Stimulated activated naive CD8-positive, alpha-beta T cell treated with anti-CD3 and anti-CD28 coated beads, Interleukin-15, Interleukin-2, amounts not matched to agents 100 ng/mL and 50 ng/mL, for 24 hours (primary cell): ENCODE results near the gene C13orf42.

Experiments used
- H3K27ac Mint-ChIP-seq: one replicate; pipeline ENCODE4 v1.8.0; 2021; ENCODE audit warnings: mild to moderate bottlenecking, mixed read lengths
- H3K27me3 Mint-ChIP-seq: one replicate; pipeline ENCODE4 v1.8.0; 2021; ENCODE audit warnings: mixed read lengths
- H3K36me3 Mint-ChIP-seq: one replicate; pipeline ENCODE4 v1.8.0; 2021; ENCODE audit warnings: low read depth, mixed read lengths
- H3K4me1 Mint-ChIP-seq: one replicate; pipeline ENCODE4 v1.8.0; 2021; ENCODE audit warnings: low read depth, mixed read lengths
- H3K4me3 Mint-ChIP-seq: one replicate; pipeline ENCODE4 v1.8.0; 2021; ENCODE audit warnings: mild to moderate bottlenecking, mixed read lengths
- H3K9me3 Mint-ChIP-seq: one replicate; pipeline ENCODE4 v1.8.0; 2021; ENCODE audit warnings: mixed read lengths

The C13orf42 gene

DNA sequence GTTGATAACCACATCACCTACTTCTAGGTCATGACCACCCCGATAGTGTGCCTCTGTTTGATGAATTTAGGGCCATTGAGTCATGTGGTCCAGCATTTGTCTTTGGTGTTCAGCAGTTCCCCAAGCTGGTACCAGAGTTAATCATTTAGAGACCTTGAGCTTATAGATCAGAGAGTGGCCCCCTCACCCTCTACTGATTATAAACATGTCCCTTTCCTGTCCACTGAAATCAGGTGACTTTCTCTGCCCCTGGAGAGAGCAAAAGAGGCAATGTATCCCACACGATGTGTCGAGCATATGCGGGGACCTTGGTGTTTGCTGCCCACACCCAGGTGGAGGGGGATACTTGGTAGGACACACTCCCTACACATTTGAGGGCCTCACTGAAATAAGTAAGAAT is 46.3 kb downstream of the C13orf42 start:
- Mint-ChIP-seq H3K36me3 (no peaks in the 10 kb centered on the region), H3K4me1 (peaks cover 8% of the 10 kb centered on the region), H3K27me3 (peaks cover 23% of the 10 kb centered on the region), H3K4me3 (no peak overlapping the region), H3K9me3 (no peaks in the 10 kb centered on the region), H3K27ac (no peak overlapping the region)

DNA sequence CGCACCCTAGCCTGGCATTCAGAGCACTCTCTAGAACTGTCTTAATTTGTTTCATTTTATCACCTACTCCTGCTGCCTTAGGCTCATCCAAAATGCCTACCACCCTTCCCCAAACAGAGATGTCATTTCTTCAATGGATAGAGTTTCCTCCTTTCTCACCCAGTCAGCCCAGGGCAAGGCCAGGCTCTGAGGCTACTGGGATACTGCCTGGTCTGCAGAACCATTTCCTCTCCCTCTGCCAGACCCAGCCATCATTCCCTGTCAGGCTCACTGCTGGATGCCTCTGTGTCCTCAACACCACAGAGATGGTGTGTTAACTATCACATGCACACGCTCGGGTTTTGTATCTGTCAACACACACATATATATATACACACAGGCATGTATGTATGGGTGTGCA is 47.2 kb downstream of the C13orf42 start:
- Mint-ChIP-seq H3K4me3 (no peak overlapping the region), H3K27ac (no peak overlapping the region), H3K4me1 (peaks cover 8% of the 10 kb centered on the region), H3K9me3 (no peaks in the 10 kb centered on the region), H3K36me3 (no peaks in the 10 kb centered on the region), H3K27me3 (peaks cover 23% of the 10 kb centered on the region)

DNA sequence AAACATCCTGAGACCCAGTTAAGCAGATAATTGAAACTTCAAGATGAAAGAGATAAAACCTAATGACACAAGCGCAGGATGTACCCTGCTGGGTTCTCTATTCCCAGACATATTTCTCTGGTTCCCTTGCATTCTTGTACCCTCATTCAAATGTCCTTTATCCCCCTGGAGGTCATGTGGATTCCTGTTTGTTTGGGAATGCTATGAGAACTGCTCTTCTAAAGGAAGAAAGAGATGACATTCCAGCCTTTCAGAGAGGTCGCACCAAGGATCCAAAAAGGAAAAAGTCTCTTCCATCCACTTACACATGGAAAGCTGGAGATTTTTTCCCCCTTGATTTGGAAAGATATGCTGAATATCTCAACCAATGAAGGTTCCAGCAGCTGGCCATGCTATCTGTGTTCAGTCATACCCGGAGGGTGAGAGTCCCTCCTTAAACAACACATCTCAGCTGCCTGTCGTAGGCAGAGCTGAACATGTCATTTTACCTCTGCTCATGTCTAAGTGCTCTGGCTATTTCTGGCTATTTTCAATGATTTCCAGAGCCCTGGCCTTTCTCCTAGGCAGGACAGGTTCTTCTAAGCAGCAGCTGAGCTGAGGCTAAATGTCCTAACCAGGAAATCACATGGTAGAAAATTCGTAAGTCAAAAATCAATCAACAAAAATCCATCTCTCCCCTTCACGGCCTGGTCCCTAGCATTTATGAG is 52.5 kb downstream of the C13orf42 start:
- H3K4me3 Mint-ChIP-seq = no peak overlapping the region
- no peaks in the 10 kb centered on the region for H3K4me1 Mint-ChIP-seq
- no peaks in the 10 kb centered on the region for H3K36me3 Mint-ChIP-seq
- H3K27me3 Mint-ChIP-seq = peaks cover 3% of the 10 kb centered on the region
- no peaks in the 10 kb centered on the region for H3K9me3 Mint-ChIP-seq
- H3K27ac Mint-ChIP-seq = no peak overlapping the region

DNA sequence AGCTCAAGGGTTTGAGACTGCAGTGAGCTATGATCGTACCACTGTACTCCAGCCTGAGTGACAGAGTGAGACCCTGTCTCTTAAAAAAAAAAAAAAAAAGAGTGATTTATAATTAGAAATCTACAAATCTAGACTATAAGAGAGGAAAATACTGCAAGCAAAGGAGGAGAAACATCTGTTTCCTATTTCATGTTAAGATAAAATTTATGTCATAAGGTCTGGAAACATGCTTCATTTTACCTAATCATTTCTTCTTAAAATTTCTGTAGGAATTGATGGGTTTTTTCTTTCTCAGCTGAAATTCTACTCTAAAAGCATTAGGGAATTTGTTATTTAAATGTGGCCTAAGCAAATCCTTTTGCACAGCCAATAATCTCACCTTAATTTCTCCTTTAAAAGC is 53.2 kb downstream of the C13orf42 start:
- Mint-ChIP-seq H3K4me1 (no peaks in the 10 kb centered on the region), H3K27me3 (peaks cover 3% of the 10 kb centered on the region), H3K9me3 (no peaks in the 10 kb centered on the region), H3K4me3 (no peak overlapping the region), H3K27ac (no peak overlapping the region), H3K36me3 (no peaks in the 10 kb centered on the region)

DNA sequence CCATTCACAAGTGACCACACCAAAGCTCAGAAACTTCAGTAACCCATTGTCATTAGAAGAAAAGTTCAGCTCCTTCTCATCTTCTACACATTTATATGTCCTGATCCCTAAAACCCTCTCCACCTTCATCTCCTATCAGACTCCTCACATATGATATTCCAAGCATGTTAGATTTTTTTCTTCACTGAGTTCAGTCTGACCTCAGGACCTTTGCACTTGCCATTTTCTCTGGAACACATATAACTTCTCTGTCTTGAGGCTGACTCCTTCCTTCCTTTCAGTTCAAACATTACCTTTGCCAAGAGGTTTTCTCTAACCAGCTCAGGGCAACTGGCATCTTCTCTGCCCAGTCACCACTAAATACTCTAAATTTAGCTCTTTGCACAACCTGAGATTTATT is 54.1 kb downstream of the C13orf42 start:
- no peak overlapping the region for H3K27ac Mint-ChIP-seq
- no peak overlapping the region for H3K4me3 Mint-ChIP-seq
- H3K9me3 Mint-ChIP-seq = no peaks in the 10 kb centered on the region
- H3K27me3 Mint-ChIP-seq = peaks cover 3% of the 10 kb centered on the region
- no peaks in the 10 kb centered on the region for H3K36me3 Mint-ChIP-seq
- no peaks in the 10 kb centered on the region for H3K4me1 Mint-ChIP-seq

DNA sequence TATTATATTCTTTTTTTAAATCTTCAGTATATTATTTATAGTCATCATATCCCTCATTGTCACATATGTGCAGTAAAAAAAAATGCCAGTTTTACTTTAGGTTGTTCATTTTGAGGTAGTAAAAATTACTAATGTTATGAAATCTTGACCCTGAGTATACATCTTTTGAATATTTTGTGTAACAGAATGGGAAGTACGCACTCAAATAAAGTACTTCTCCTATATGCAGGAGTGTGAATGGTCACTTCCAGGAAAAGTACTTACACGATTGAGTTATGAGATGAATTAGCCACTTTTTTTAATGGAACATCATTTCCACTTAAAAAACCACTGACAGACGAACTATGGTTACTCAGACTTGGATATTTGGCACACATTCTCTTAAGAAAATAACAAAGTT is 58.5 kb downstream of the C13orf42 start:
- H3K4me3 Mint-ChIP-seq = no peak overlapping the region
- H3K9me3 Mint-ChIP-seq = no peaks in the 10 kb centered on the region
- H3K27ac Mint-ChIP-seq = no peak overlapping the region
- no peaks in the 10 kb centered on the region for H3K4me1 Mint-ChIP-seq
- H3K27me3 Mint-ChIP-seq = peaks cover 3% of the 10 kb centered on the region
- no peaks in the 10 kb centered on the region for H3K36me3 Mint-ChIP-seq

DNA sequence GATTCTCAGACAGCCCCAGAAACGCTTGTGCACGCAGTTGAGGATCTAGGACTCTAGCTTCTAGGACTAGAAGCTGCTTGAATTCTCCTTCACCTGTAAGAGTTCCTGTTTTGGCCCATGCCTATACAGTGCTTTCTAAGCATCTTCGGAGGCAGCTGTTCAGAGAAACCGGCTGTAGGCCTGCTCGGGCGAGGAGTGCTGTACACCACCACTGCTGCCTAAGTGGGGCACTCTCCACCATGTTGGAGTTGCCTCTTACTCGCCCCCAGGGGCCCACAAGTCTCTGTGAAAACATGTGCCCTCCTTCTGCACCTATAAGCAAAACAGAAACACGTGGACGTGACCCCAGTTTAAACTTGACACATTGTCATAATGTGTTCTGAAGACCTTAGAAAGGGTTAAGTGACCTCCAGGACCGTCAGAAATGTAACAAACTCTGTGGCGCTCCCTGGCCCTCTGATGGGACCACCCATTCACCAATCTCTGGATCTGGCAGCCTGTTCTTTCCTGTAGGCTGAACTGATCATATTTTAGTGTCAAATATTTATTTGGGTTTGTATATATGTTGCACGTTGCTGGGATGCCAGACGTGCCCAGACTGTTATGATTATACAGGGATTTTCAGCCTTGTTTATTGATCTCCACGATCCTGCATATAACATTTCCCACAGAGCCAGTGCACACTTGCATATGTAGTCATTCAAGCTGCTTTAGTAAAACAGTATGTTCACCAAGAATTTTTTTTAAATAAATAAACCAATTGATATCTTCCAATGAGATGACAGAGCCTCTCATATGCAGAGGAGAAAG is 60.8 kb downstream of the C13orf42 start:
- no peaks in the 10 kb centered on the region for H3K9me3 Mint-ChIP-seq
- no peaks in the 10 kb centered on the region for H3K36me3 Mint-ChIP-seq
- no peaks in the 10 kb centered on the region for H3K4me1 Mint-ChIP-seq
- no peak overlapping the region for H3K27ac Mint-ChIP-seq
- H3K4me3 Mint-ChIP-seq = no peak overlapping the region
- no peaks in the 10 kb centered on the region for H3K27me3 Mint-ChIP-seq

DNA sequence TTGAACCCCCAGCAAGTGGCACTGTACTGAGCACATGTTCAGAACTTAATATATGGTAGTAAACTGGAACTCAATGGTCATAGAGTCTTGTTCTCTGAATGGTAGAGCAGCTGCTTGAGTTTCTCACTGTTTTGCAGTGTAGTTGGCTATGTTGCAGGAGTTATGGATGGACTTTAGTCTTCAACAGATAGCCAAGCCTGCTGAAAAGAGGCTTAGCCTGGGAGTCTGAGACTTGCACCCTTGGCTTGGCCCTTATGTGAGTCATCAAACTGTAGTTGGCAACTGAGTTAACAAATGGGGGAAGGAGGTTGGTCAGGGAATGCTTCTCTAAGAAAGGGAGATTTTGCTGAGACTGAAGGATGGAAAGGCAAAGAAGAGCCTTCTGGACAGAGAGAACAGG is 62.5 kb downstream of the C13orf42 start:
- H3K9me3 Mint-ChIP-seq = no peaks in the 10 kb centered on the region
- H3K27me3 Mint-ChIP-seq = no peaks in the 10 kb centered on the region
- no peaks in the 10 kb centered on the region for H3K36me3 Mint-ChIP-seq
- H3K4me1 Mint-ChIP-seq = no peaks in the 10 kb centered on the region
- no peak overlapping the region for H3K27ac Mint-ChIP-seq
- no peak overlapping the region for H3K4me3 Mint-ChIP-seq

DNA sequence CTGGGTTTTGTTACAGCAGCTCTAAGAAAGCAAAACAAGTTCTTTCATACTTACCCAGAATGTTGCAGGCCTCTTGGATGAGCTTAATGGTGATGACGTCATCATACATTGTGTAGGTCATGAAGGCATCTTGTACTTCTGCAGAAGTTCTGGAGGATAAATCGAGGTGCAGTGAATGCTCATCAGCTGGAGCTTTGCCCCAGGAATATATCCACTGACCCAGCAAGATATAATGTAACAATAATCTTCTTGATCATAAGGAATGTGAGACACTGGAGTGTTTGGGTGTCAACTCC is 63.0 kb downstream of the C13orf42 start:
- no peaks in the 10 kb centered on the region for H3K4me1 Mint-ChIP-seq
- H3K4me3 Mint-ChIP-seq = no peak overlapping the region

DNA sequence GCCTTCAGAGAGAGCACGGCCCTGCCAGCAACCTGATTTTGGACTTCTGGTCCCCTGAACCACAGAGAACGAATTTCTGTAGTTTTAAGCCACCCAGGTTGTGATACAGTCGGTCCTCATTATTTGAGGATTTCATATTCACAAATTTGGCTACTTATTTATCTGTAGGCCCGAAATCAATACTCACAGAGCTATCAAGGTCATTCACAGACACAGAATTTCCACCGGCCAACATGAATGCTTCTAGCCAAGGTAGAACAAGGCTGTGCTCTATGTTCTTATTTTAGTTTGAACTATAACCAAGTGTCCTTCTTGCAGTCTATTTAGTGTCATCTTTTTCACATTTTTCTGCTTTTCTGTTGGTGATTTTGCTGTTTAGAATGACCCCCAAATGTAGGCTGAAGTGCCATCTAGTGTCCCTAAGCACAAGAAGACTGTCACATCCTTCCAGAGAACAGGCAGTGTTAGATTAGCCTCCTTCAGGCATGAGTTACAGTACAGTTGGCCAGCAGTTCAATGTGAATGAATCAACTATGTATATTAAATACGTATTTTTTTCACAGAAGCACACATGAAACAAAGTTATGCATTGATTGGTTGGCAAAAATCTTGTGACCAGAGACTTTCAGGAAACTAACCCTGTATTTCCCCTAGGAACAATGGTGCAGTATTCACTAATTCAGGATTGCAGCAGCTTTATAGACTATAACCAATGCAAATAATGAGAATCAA is 63.5 kb downstream of the C13orf42 start:
- H3K36me3 Mint-ChIP-seq = no peaks in the 10 kb centered on the region
- no peaks in the 10 kb centered on the region for H3K4me1 Mint-ChIP-seq
- no peaks in the 10 kb centered on the region for H3K9me3 Mint-ChIP-seq
- no peaks in the 10 kb centered on the region for H3K27me3 Mint-ChIP-seq
- H3K27ac Mint-ChIP-seq = no peak overlapping the region
- H3K4me3 Mint-ChIP-seq = no peak overlapping the region

More for the DNA sequence above, 63.0 kb downstream of the C13orf42 start:
- no peaks in the 10 kb centered on the region for H3K36me3 Mint-ChIP-seq
- no peak overlapping the region for H3K27ac Mint-ChIP-seq
- H3K9me3 Mint-ChIP-seq = no peaks in the 10 kb centered on the region
- no peaks in the 10 kb centered on the region for H3K27me3 Mint-ChIP-seq

DNA sequence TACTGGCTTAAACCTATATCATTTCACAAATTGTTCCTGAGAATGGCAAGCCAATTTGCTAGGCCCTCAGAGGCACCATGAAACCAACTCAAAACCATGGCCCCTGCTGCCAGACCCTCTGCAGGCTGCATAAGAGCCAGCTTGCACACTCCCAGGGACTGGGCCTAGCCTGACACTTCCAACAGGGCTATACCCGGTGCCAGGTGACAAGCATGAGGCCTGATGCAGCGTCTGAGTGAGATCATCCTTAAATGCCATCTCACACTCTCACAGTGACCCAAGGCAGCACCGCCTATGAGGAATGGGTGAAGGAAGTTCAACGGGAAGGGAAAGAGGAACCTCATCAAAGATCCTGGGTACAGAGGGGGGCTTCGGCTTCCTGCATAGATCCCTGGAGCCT is 65.6 kb downstream of the C13orf42 start:
- no peaks in the 10 kb centered on the region for H3K9me3 Mint-ChIP-seq
- H3K27ac Mint-ChIP-seq = no peak overlapping the region
- H3K27me3 Mint-ChIP-seq = no peaks in the 10 kb centered on the region
- peaks cover 4% of the 10 kb centered on the region for H3K4me1 Mint-ChIP-seq
- no peaks in the 10 kb centered on the region for H3K36me3 Mint-ChIP-seq
- H3K4me3 Mint-ChIP-seq = no peak overlapping the region

DNA sequence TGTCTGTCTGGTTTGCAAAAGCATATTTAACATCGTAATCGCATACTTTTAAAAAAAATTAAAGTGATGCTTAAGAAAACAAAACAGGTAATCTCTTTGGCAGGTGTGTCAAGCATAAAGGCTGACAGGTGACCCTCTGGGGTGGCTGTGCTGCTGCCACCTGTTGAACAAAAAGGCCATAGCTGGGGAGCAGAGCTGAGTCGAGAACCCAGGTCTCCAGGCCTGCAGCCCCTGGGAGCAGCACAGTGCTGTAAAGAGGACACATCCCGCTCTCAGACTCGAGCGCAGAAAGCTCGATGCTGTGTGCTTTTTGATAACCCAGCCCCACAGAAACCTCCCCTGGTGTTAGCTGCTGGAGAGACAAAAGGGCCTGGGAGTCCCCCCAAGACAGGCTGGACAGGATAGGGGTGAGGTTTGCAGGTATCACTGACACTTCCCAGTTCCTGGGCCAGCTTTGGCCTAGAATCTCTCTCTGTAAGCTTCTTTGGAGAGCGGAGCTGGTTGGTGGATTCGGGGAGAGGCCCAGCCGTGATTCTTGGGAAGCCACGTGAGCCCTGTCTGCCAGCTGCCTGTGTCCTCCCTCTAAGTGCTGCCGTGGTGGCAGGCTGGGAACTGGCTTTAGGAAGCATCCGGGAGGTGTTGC is 66.9 kb downstream of the C13orf42 start:
- Mint-ChIP-seq H3K4me3 (no peak overlapping the region), H3K4me1 (peaks cover 4% of the 10 kb centered on the region), H3K27me3 (no peaks in the 10 kb centered on the region), H3K9me3 (no peaks in the 10 kb centered on the region), H3K36me3 (no peaks in the 10 kb centered on the region), H3K27ac (no peak overlapping the region)

DNA sequence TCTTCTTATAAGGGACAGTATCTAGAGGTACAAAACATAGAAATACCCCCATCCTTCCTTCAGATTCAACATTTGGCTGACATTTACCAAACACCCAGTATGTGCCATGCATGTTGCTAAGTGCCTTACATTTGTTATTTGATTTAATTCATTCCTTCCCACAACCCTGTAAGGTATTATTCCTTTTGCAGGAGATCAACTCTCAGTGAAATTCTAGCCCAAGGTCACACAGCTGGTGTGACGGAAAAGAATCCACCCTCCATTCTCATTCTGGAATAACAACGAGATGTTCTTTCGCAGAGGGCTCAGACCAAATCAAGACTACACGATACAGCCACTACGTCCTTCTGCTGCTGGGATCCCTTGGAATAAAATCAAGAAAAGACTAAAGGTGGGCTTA is 67.8 kb downstream of the C13orf42 start:
- Mint-ChIP-seq H3K4me3 (no peak overlapping the region), H3K9me3 (no peaks in the 10 kb centered on the region), H3K27me3 (no peaks in the 10 kb centered on the region), H3K27ac (no peak overlapping the region), H3K36me3 (no peaks in the 10 kb centered on the region), H3K4me1 (peaks cover 4% of the 10 kb centered on the region)

DNA sequence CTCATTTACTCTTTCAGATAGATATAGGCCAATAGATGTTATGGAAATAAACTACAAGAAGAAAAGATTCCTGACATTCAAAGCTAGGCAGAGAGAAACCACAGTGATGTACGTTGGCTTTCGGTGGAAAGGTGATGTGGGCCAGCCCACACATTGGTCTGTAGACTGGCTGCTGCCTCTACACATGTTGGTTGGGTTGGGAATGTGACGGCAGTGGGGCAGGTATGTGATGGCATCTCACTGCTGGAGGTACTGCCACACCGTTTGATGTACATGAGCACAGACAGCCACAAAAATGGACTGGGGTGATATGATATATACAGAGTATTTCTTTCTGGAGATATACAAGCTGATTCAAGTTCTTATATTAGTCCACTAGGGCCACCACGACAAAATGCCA is 69.4 kb downstream of the C13orf42 start:
- Mint-ChIP-seq H3K27me3 (no peaks in the 10 kb centered on the region), H3K4me1 (peaks cover 4% of the 10 kb centered on the region), H3K4me3 (no peak overlapping the region), H3K36me3 (no peaks in the 10 kb centered on the region), H3K9me3 (no peaks in the 10 kb centered on the region), H3K27ac (peak overlapping the region; percentile 50)

DNA sequence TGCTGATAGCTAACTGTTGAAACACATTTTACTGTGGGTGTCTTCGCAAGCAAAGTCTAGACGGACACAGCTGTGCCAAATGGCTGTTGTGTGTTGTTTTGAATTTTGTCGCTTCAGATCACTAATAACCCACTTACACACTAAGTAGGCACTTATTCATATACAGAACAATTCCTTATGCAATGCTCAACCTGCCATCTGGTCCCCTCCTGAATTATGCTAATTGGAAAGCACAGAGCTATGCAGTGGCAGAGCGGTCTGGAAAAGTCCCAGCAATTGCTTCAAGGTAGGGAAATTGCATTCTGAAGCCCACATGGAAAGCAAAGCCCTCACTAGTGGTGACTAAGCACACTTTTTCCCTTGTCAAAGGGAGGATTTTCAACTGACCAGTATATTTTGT is 69.9 kb downstream of the C13orf42 start:
- no peak overlapping the region for H3K27ac Mint-ChIP-seq
- peaks cover 4% of the 10 kb centered on the region for H3K4me1 Mint-ChIP-seq
- H3K27me3 Mint-ChIP-seq = no peaks in the 10 kb centered on the region
- H3K4me3 Mint-ChIP-seq = no peak overlapping the region
- no peaks in the 10 kb centered on the region for H3K36me3 Mint-ChIP-seq
- no peaks in the 10 kb centered on the region for H3K9me3 Mint-ChIP-seq
